Gastroesophageal sphincter (tissue), 4 donors: ENCODE measurements around the gene RAB44. TPM values are rescaled to one million over a fixed set of nuclear protein-coding genes. Genes with fewer than 3 reads are reported as not detected.

Experiments
- ATAC-seq: fragments of 150-250 bp; one replicate; pipeline ENCODE4 v1.9.1; 2016; ENCODE audit warnings: mild to moderate bottlenecking, moderate library complexity
- H3K27ac ChIP-seq, 4 donors: fragments of 200-600 bp; sonication (generic) in 3 of 4; 1 replicate in 3 of 4; 2 replicates in 1 of 4; pipeline ENCODE4 v1.5.1; 2016 to 2019
- H3K27me3 ChIP-seq: fragments of 200-600 bp; sonication (generic); one replicate; pipeline ENCODE4 v1.5.1; 2019
- H3K36me3 ChIP-seq, 2 donors: fragments of 200-600 bp; sonication (generic); one replicate each; pipeline ENCODE4 v1.5.1; 2019; ENCODE audit warnings: control low read depth in 1 of 2
- H3K4me1 ChIP-seq, 3 donors: fragments of 200-600 bp; sonication (generic); 1 replicate in 2 of 3; 2 replicates in 1 of 3; pipeline ENCODE4 v1.5.1; 2016 to 2019; ENCODE audit warnings: control low read depth in 2 of 3
- H3K4me3 ChIP-seq, 2 donors: fragments of 200-600 bp; sonication (generic); one replicate each; pipeline ENCODE4 v1.5.1; 2019; ENCODE audit warnings: mild to moderate bottlenecking in 1 of 2, moderate library complexity in 1 of 2
- H3K9me3 ChIP-seq, 3 donors: fragments of 200-600 bp; sonication (generic); one replicate each; pipeline ENCODE4 v1.5.1; 2017 to 2019; ENCODE audit warnings: control low read depth in 2 of 3
- EP300 ChIP-seq: sonication (generic); formaldehyde crosslinking; IDR thresholded peaks from one replicate; pipeline ENCODE4 v1.6.1; 2017; ENCODE audit warnings: antibody characterized with exemption, mild to moderate bottlenecking
- POLR2A ChIP-seq, 2 donors: fragments of 450-650 bp; IDR thresholded peaks; one replicate each; pipeline ENCODE4 v1.6.1; 2017; ENCODE audit warnings: antibody characterized with exemption in 2 of 2, mild to moderate bottlenecking in 2 of 2, moderate library complexity in 1 of 2
- POLR2AphosphoS5 ChIP-seq: sonication (generic); formaldehyde crosslinking; IDR thresholded peaks from one replicate; pipeline ENCODE4 v1.6.1; 2017; ENCODE audit warnings: antibody characterized with exemption
- WGBS, 2 donors: methylation state at CpG; one replicate each; pipeline ENCODE4 v1.1.5; 2018; ENCODE audit warnings: low coverage in 1 of 2; 5-methylcytosine and 5-hydroxymethylcytosine counted together
- total RNA-seq, 4 donors: library from RNA; depleted of rRNA; stranded (reverse); fragments of >200 nt; gene quantifications; one replicate each; pipeline ENCODE4 v1.1.0, GENCODE V29; 2016
- TF ChIP-seq, protein P1 (sequence below), 4 experiments: fragments of 200-600 bp in 2 of 4; fragments of 450-650 bp in 2 of 4; sonication (generic) in 1 of 4; IDR thresholded peaks; one replicate each; pipeline ENCODE4 v1.5.1; 2017 to 2019; ENCODE audit warnings: antibody characterized with exemption in 4 of 4, mild to moderate bottlenecking in 2 of 4, moderate library complexity in 2 of 4

RAB44 gene
- total RNA-seq, 4 donors from 2014 or later = 0.67 to 1.6 (median 0.89) TPM; not detected in 1

DNA sequence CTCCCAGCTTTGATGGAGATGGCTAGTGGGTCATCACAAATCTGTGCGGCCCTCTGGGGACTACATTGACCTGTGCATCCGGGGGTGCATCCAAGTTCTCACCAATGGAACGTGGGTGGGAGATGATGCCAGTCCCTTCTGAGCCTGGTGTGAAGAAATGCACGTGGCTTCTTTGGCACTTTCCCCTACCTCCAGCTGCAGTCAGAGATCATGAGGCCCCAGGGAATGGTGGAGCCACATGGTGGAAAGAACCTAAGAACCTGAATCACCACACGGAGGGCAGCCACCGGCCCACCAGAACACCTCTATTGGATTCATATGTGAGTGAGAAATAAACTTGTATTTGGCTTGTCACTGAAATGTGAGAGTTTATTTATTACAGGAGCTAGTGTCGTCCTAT is 29.0 kb upstream of the RAB44 start:
- WGBS, 2 donors = 84 to 100% methylated on average over 1 to 5 of the region's 7 CpGs
- ATAC-seq = no peak
- TF ChIP-seq EP300 = no peak
- TF ChIP-seq, protein P1, sequence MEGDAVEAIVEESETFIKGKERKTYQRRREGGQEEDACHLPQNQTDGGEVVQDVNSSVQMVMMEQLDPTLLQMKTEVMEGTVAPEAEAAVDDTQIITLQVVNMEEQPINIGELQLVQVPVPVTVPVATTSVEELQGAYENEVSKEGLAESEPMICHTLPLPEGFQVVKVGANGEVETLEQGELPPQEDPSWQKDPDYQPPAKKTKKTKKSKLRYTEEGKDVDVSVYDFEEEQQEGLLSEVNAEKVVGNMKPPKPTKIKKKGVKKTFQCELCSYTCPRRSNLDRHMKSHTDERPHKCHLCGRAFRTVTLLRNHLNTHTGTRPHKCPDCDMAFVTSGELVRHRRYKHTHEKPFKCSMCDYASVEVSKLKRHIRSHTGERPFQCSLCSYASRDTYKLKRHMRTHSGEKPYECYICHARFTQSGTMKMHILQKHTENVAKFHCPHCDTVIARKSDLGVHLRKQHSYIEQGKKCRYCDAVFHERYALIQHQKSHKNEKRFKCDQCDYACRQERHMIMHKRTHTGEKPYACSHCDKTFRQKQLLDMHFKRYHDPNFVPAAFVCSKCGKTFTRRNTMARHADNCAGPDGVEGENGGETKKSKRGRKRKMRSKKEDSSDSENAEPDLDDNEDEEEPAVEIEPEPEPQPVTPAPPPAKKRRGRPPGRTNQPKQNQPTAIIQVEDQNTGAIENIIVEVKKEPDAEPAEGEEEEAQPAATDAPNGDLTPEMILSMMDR (IDR thresholded peaks at IDR 0.05) = no peak
- TF ChIP-seq POLR2AphosphoS5 = no peak
- TF ChIP-seq POLR2A (IDR thresholded peaks at IDR 0.05) = no peak
- Histone ChIP-seq H3K9me3 (no peaks in the 10 kb centered on the region), H3K36me3 (no peaks in the 10 kb centered on the region), H3K4me3 (no peak overlapping the region), H3K27ac (no peak overlapping the region), H3K4me1 (peaks cover 0 to 9% (median 3%) of the 10 kb centered on the region in 3 donors), H3K27me3 (no peaks in the 10 kb centered on the region)

DNA sequence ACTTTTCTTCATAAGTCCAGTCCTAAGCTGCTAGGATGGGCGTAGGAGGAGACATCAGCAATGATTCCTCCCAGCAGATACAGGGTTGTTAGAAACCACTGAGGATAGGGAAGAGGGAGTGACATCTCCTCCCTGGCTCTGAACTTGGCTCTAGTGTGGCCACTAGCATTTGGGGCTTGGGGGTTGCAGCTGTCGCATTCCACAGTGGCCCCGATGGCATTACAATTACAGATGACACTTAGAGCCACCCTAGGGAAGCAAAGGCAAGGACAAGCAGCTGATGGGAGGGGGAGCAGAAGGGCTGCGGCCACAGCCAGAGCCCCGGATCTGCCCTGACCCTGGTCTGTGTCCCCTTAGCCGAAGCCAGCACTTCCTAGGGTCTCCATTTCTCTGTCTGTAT is 28.6 kb upstream of the RAB44 start:
- Histone ChIP-seq H3K36me3 (no peaks in the 10 kb centered on the region), H3K4me1 (peaks cover 0 to 9% (median 3%) of the 10 kb centered on the region in 3 donors), H3K4me3 (no peak overlapping the region), H3K9me3 (no peaks in the 10 kb centered on the region), H3K27me3 (no peaks in the 10 kb centered on the region), H3K27ac (no peak overlapping the region)
- 100% methylated on average over 1 to 2 of the region's 6 CpGs for WGBS, 2 donors
- no peak for ATAC-seq
- no peak for TF ChIP-seq EP300
- no peak for TF ChIP-seq POLR2AphosphoS5
- TF ChIP-seq, protein P1 (IDR thresholded peaks at IDR 0.05) = no peak
- TF ChIP-seq POLR2A (IDR thresholded peaks at IDR 0.05) = no peak

DNA sequence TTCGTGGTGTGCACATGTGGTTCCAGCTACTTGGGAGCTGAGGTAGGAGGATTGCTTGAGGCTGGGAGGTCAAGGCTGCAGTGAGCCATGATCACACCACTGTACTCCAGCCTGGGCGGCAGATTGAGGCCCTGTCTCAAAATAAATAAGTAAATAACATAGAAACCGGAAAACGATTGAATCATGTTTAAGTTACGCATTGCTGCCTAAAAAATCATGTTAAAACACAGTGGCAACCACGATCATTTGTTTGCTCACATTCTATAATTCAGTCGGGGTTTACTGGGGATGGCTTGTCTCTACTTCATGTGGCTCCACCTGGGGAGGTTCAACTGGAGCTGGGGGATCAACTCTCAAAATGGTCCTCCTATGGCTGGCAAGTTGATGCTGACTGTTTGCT is 27.4 kb upstream of the RAB44 start:
- no peaks in the 10 kb centered on the region for H3K36me3 ChIP-seq
- no peak overlapping the region for H3K27ac ChIP-seq
- no peak for TF ChIP-seq POLR2AphosphoS5
- H3K4me1 ChIP-seq = peaks cover 0 to 9% (median 3%) of the 10 kb centered on the region in 3 donors
- 83 to 94% methylated on average over 1 to 7 of the region's 7 CpGs for WGBS, 2 donors
- H3K4me3 ChIP-seq = no peak overlapping the region
- no peaks in the 10 kb centered on the region for H3K27me3 ChIP-seq
- no peaks in the 10 kb centered on the region for H3K9me3 ChIP-seq
- no peak for ATAC-seq

DNA sequence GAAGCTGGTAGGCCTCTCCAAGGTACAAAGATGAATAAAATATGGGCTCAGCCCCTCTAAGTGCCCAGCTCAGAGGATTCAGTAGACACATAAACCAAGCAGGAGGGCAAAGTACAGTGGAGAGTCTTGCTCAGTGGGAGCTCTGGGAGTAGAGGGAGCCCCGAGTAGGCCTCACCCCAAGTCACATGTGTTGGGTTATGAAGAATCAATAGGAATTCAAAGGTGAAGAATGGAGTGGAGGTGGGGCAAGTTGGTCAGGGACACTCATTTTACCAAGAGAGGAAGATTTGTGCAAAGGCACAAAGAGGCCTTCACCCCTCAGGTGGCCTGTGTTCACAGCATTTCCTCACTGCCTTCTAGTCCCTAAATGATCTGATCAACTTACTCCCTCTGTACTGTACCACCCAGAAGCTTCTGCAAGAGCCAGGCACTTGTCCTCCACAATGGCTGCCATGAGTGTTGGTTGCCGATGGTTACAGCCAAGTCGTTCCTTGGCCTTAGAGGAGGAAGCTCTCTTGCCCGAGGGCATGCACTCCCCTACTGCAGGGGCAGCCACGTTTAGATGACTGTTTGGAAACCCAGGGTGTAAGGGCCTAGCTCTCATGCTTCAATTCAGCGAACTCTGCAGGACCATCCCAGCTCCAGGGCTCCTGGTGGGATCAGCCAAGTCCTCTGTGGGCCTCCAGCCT is 25.8 kb upstream of the RAB44 start:
- 80 to 86% methylated on average over 1 of the region's 6 CpGs for WGBS, 2 donors
- no peak for ATAC-seq

DNA sequence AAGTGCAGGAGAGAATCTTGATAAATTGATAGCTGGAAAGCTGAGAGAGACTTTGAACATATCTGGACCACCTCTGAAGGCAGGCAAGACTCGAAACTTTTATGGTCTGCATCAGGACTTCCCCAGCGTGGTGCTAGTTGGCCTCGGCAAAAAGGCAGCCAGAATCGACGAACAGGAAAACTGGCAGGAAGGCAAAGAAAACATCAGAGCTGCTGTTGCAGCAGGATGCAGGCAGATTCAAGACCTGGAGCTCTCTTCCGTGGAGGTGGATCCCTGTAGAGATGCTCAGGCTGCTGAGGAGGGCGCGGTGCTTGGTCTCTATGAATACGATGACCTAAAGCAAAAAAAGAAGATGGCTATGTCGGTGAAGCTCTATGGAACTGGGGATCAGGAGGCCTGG is 23.7 kb upstream of the RAB44 start:
- no peaks in the 10 kb centered on the region for H3K9me3 ChIP-seq
- H3K4me1 ChIP-seq = peaks cover 3 to 28% (median 14%) of the 10 kb centered on the region in 3 donors
- no peak overlapping the region for H3K27ac ChIP-seq
- no peak for ATAC-seq
- 73 to 87% methylated on average over 3 to 10 of the region's 10 CpGs for WGBS, 2 donors
- TF ChIP-seq, protein P1 (IDR thresholded peaks at IDR 0.05) = no peak
- TF ChIP-seq POLR2A (IDR thresholded peaks at IDR 0.05) (no peak), EP300 (no peak), POLR2AphosphoS5 (no peak)
- H3K36me3 ChIP-seq = no peaks in the 10 kb centered on the region
- no peaks in the 10 kb centered on the region for H3K27me3 ChIP-seq
- no peak overlapping the region for H3K4me3 ChIP-seq

More for the DNA sequence above, 25.8 kb upstream of the RAB44 start:
- Histone ChIP-seq H3K27ac (no peak overlapping the region), H3K27me3 (no peaks in the 10 kb centered on the region), H3K4me1 (peaks cover 0 to 19% (median 8%) of the 10 kb centered on the region in 3 donors), H3K4me3 (no peak overlapping the region), H3K36me3 (no peaks in the 10 kb centered on the region), H3K9me3 (no peaks in the 10 kb centered on the region)
- TF ChIP-seq POLR2AphosphoS5 (no peak), POLR2A (IDR thresholded peaks at IDR 0.05) (no peak), EP300 (no peak)
- TF ChIP-seq, protein P1 (IDR thresholded peaks at IDR 0.05) = no peak
